K562 (cell line): ENCODE results near the gene SLC35E3. TPM values are rescaled to one million over a fixed set of nuclear protein-coding genes. Genes with fewer than 3 reads are reported as not detected.

Experiments used
- ATAC-seq: fragments of 200-7000 bp; cut with Tn5 transposase; 3 replicates; pipeline ENCODE4 v1.9.1; 2020; ENCODE audit warnings: moderate library complexity
- BruUV-seq: library from RNA; stranded (reverse); fragments of 400-500 nt; replicated peaks from 2 replicates; lab custom pipeline; 2021; lab: Mats Ljungman, UMichigan
- CTCF ChIA-PET: fragments of 300-600 bp; formaldehyde crosslinking; extraction: SDS; loops from one replicate; lab custom pipeline; 2021; ENCODE audit warnings: low intra/inter-chr PET ratio; lab: Yijun Ruan, JAX
- POLR2A ChIA-PET: fragments of 300-600, 350-650 bp; sonication (Branson Sonifier 250); formaldehyde crosslinking; extraction: SDS; loops from one replicate; lab custom pipeline; 2021; ENCODE audit warnings: antibody characterized with exemption, inconsistent platforms; lab: Yijun Ruan, JAX
- DNase-seq, 4 experiments: peaks; one replicate each; pipeline versions ENCODE4 v3.0.0 to v3.0.0-alpha.2; 2011 to 2018; ENCODE audit warnings: low spot score in 3 of 4, mixed read lengths in 3 of 4; ENCODE audit errors: extremely low read depth in 1 of 4
- FAIRE-seq: peaks from 2 replicates; lab custom pipeline; 2011; peaks lifted over from hg19 to GRCh38; lab: Jason Lieb, UNC
- H2AFZ ChIP-seq: 2 replicates; pipeline ENCODE4 v1.6.0; 2011; ENCODE audit warnings: low read depth, low read length, control low read depth, inconsistent platforms
- H3K27ac ChIP-seq: fragments of 200-600 bp; 3 replicates; pipeline ENCODE4 v1.8.0; 2011; ENCODE audit warnings: low read depth, mild to moderate bottlenecking, control low read depth, inconsistent platforms, low read length, moderate library complexity, mixed read lengths; ENCODE audit errors: extremely low read depth
- H3K27me3 ChIP-seq, 2 experiments: fragments of 300-600 bp in 1 of 2; 2 replicates in 1 of 2; 3 replicates in 1 of 2; pipeline versions ENCODE4 v1.6.0 to v1.8.0; 2011; ENCODE audit warnings: inconsistent platforms in 2 of 2, low read length in 2 of 2, mild to moderate bottlenecking in 1 of 2, mixed read lengths in 1 of 2, moderate library complexity in 1 of 2; ENCODE audit not compliant: control insufficient read depth in 2 of 2, insufficient read depth in 2 of 2
- H3K36me3 ChIP-seq: fragments of 300-600 bp; 3 replicates; pipeline ENCODE4 v1.8.0; 2011; ENCODE audit warnings: mild to moderate bottlenecking, low read length, inconsistent platforms; ENCODE audit not compliant: control insufficient read depth, insufficient read depth
- H3K4me1 ChIP-seq, 2 experiments: fragments of 200-600 bp in 1 of 2; replicated peaks in 1 of 2; 2 replicates in 1 of 2; 3 replicates in 1 of 2; pipeline versions ENCODE4 v1.5.1 to v1.8.0; 2011; ENCODE audit warnings: inconsistent platforms in 2 of 2, low read length in 2 of 2, mild to moderate bottlenecking in 1 of 2, mixed read lengths in 1 of 2, moderate library complexity in 1 of 2; ENCODE audit not compliant: control insufficient read depth in 2 of 2, insufficient read depth in 2 of 2
- H3K4me2 ChIP-seq: 2 replicates; pipeline ENCODE4 v1.6.1; 2011; ENCODE audit warnings: low read length, control low read depth, inconsistent platforms, mixed read lengths; ENCODE audit not compliant: insufficient read depth
- H3K4me3 ChIP-seq: fragments of 200-600 bp; sonication (generic), shearing (Covaris generic); 2 replicates; pipeline ENCODE4 v1.5.1; 2016; ENCODE audit warnings: control low read depth, inconsistent platforms
- H3K79me2 ChIP-seq: fragments of 200-600 bp; 3 replicates; pipeline ENCODE4 v1.8.0; 2011; ENCODE audit warnings: low read length, inconsistent platforms; ENCODE audit not compliant: control insufficient read depth, insufficient read depth
- H3K9ac ChIP-seq, 2 experiments: 2 replicates each; pipeline versions ENCODE4 v1.6.0 to v1.6.1; 2011; ENCODE audit warnings: low read depth in 2 of 2, low read length in 2 of 2, control low read depth in 1 of 2, inconsistent platforms in 1 of 2, mild to moderate bottlenecking in 1 of 2, mixed read lengths in 1 of 2; ENCODE audit not compliant: insufficient read depth in 1 of 2
- H3K9me1 ChIP-seq: one replicate; pipeline ENCODE4 v1.6.0; 2011; ENCODE audit warnings: inconsistent platforms, mild to moderate bottlenecking, low read length, moderate library complexity; ENCODE audit not compliant: control insufficient read depth, insufficient read depth
- H3K9me3 ChIP-seq: replicated peaks from 2 replicates; pipeline ENCODE4 v1.5.1; 2011; ENCODE audit warnings: low read depth, low read length, inconsistent platforms; ENCODE audit not compliant: control insufficient read depth, insufficient read depth
- H4K20me1 ChIP-seq: replicated peaks from 2 replicates; pipeline ENCODE4 v1.6.1; 2011; ENCODE audit warnings: low read length, inconsistent platforms, mixed read lengths; ENCODE audit not compliant: control insufficient read depth, insufficient read depth
- ARID2 ChIP-seq: fragments of 450-650 bp; IDR thresholded peaks from 2 replicates; pipeline ENCODE4 v1.6.1; 2017; ENCODE audit warnings: antibody characterized with exemption, mild to moderate bottlenecking
- C11orf30 ChIP-seq: fragments of 450-650 bp; IDR thresholded peaks from 2 replicates; pipeline ENCODE4 v1.6.1; 2016; ENCODE audit warnings: low read depth, mild to moderate bottlenecking
- DACH1 ChIP-seq: fragments of 450-650 bp; IDR thresholded peaks from 2 replicates; pipeline ENCODE4 v1.6.1; 2018; ENCODE audit not compliant: partially characterized antibody
- GTF2E2 ChIP-seq: fragments of 200-800 bp; sonication (Bioruptor generic); IDR thresholded peaks from 2 replicates; pipeline ENCODE4 v1.6.1; 2016; ENCODE audit warnings: missing genetic modification characterization, missing compliant biosample characterization
- HDAC2 ChIP-seq: fragments of 450-650 bp; IDR thresholded peaks from 2 replicates; pipeline ENCODE4 v1.6.1; 2016; ENCODE audit warnings: mild to moderate bottlenecking
- HNRNPH1 ChIP-seq: fragments of 200-400 bp; formaldehyde crosslinking; optimal IDR thresholded peaks from 2 replicates; pipeline ENCODE3; 2017; ENCODE audit warnings: low read depth, mild to moderate bottlenecking, low read length, moderate library complexity
- MAFF ChIP-seq: IDR thresholded peaks from 2 replicates; pipeline ENCODE4 v1.6.1; 2012; ENCODE audit warnings: low read length, improper control_type of control experiment
- MAFG ChIP-seq: fragments of 450-650 bp; conservative IDR thresholded peaks from 2 replicates; pipeline ENCODE4 v1.6.1; 2016; ENCODE audit warnings: missing genetic modification characterization, missing compliant biosample characterization
- MAFK ChIP-seq: IDR thresholded peaks from 2 replicates; pipeline ENCODE4 v1.6.1; 2011; ENCODE audit warnings: low read length, improper control_type of control experiment
- NELFE ChIP-seq: IDR thresholded peaks from 2 replicates; pipeline ENCODE4 v1.6.1; 2011; ENCODE audit warnings: mild to moderate bottlenecking; ENCODE audit not compliant: insufficient read depth, insufficient read length
- OTX1 ChIP-seq: fragments of 450-650 bp; formaldehyde crosslinking; IDR thresholded peaks from 2 replicates; pipeline ENCODE4 v1.4.0; 2022; ENCODE audit warnings: mild to moderate bottlenecking
- PCBP1 ChIP-seq: fragments of 200-400 bp; formaldehyde crosslinking; IDR thresholded peaks from 2 replicates; pipeline ENCODE4 v1.6.1; 2018; ENCODE audit warnings: mild to moderate bottlenecking, low read depth, low read length; ENCODE audit not compliant: poor library complexity, severe bottlenecking
- PHF21A ChIP-seq: fragments of 450-650 bp; IDR thresholded peaks from 2 replicates; pipeline ENCODE4 v1.6.1; 2017; ENCODE audit warnings: low read depth, borderline replicate concordance
- POLR2AphosphoS2 ChIP-seq: IDR thresholded peaks from 2 replicates; pipeline ENCODE4 v1.6.1; 2012; ENCODE audit warnings: low read length, improper control_type of control experiment
- RFX5 ChIP-seq: IDR thresholded peaks from 2 replicates; pipeline ENCODE4 v1.6.1; 2011; ENCODE audit warnings: low read depth, mild to moderate bottlenecking, improper control_type of control experiment, low read length
- SNIP1 ChIP-seq: fragments of 450-650 bp; IDR thresholded peaks from 2 replicates; pipeline ENCODE4 v1.7.1; 2017; ENCODE audit warnings: low read depth, mild to moderate bottlenecking
- SRSF3 ChIP-seq: fragments of 200-400 bp; formaldehyde crosslinking; IDR thresholded peaks from 2 replicates; pipeline ENCODE4 v1.6.1; 2016; ENCODE audit warnings: mild to moderate bottlenecking, low read length, moderate library complexity; ENCODE audit not compliant: insufficient read depth
- SUPT5H ChIP-seq: fragments of 450-650 bp; IDR thresholded peaks from 2 replicates; pipeline ENCODE4 v1.6.1; 2016
- TEAD1 ChIP-seq, 2 experiments: fragments of 450-650 bp in 1 of 2; sonication (generic) in 1 of 2; formaldehyde crosslinking; IDR thresholded peaks; 2 replicates each; pipeline versions ENCODE4 v1.4.0 to v1.8.0; 2020 to 2022; ENCODE audit warnings: mild to moderate bottlenecking in 2 of 2, missing genetic modification reagents in 1 of 2
- ZNF263 ChIP-seq: sonication (generic); formaldehyde crosslinking; IDR thresholded peaks from 2 replicates; pipeline ENCODE4 v1.8.0; 2022; ENCODE audit warnings: mild to moderate bottlenecking, missing genetic modification reagents, borderline replicate concordance
- ZNF316 ChIP-seq: fragments of 450-650 bp; IDR thresholded peaks from 2 replicates; pipeline ENCODE4 v1.6.1; 2016
- ZNF695 ChIP-seq: fragments of 450-650 bp; formaldehyde crosslinking; IDR thresholded peaks from 2 replicates; pipeline ENCODE4 v1.4.0; 2020; ENCODE audit warnings: mild to moderate bottlenecking, moderate library complexity
- WGBS: fragments of 100-300 bp; shearing (Covaris generic); methylation state at CpG from one replicate; pipeline ENCODE4 v1.1.6; 2016; ENCODE audit warnings: low coverage, mixed read lengths; ENCODE audit not compliant: insufficient coverage; ENCODE audit errors: missing lambda C conversion rate; 5-methylcytosine and 5-hydroxymethylcytosine counted together
- in situ Hi-C: fragments of 300-500 bp; cut with MboI; formaldehyde crosslinking; loops from 4 replicates; pipeline ENCODE4 v1.15.0; 2018; ENCODE audit warnings: inconsistent platforms, mixed read lengths
- intact Hi-C: fragments of 100-400 bp; cut with micrococcal nuclease; formaldehyde crosslinking; loops from 2 replicates; pipeline ENCODE4 v1.14.2; 2022
- polyA plus RNA-seq, 8 experiments: library from polyadenylated mRNA; depleted of rRNA in 4 of 8; stranded (reverse) in 5 of 8; unstranded in 3 of 8; fragments of >200 nt; fragmentation: Nextera tagmentation in 2 of 8; fragmentation: Illumina TruSeq in 1 of 8; extraction: Ambion mirVana in 2 of 8; extraction: Trizol in 1 of 8; gene quantifications; 2 replicates each; pipeline versions ENCODE4 v1.2.1 to v1.2.3, GENCODE V29; 2011 to 2014; ENCODE audit warnings: inconsistent platforms in 1 of 8, missing spikeins in 1 of 8
- total RNA-seq, 7 experiments: library from RNA; depleted of rRNA in 6 of 7; stranded (reverse); fragments of >200 nt in 6 of 7; fragmentation: Illumina TruSeq in 2 of 7; extraction: Trizol in 2 of 7; gene quantifications; 2 replicates each; pipeline versions ENCODE4 v1.2.1 to v1.2.3, GENCODE V29; 2011 to 2021; ENCODE audit warnings: low replicate concordance in 1 of 7
- TF ChIP-seq, protein P1 (sequence below): fragments of 250-450 bp; sonication (Bioruptor Pico); IDR thresholded peaks from 2 replicates; pipeline ENCODE4 v1.8.0; 2022; ENCODE audit warnings: moderate library complexity, mild to moderate bottlenecking, inconsistent platforms

SLC35E3 gene
- total and polyA plus RNA-seq, 9 of the 15 experiments (the other 6 are each of a cell fraction or from before 2014, with no cell fraction given) = 1.2 to 5.9 (median 3.8) TPM

- H3K4me3 ChIP-seq = no peak overlapping the region
- DNase-seq = no peak
- FAIRE-seq = no peak
- in situ Hi-C loops = no loop called here
- ATAC-seq = no peak
- no TSS peak for BruUV-seq
- no peak overlapping the region for H3K9ac ChIP-seq
- no peak overlapping the region for H2AFZ ChIP-seq
- no peaks in the 10 kb centered on the region for H3K9me1 ChIP-seq
- no peaks in the 10 kb centered on the region for H3K27me3 ChIP-seq
- ChIA-PET CTCF (no interaction called here), POLR2A (interaction anchor here (0.8 kb wide), 1 partner anchor 332 kb away, joined by 3 read pairs; no protein-coding TSS in a partner anchor)
- peaks cover 20% of the 10 kb centered on the region; the same call in 2 of the 3 replicates for H3K79me2 ChIP-seq
- H3K27ac ChIP-seq = no peak overlapping the region
- H4K20me1 ChIP-seq = no peaks in the 10 kb centered on the region
- no peak overlapping the region for H3K4me2 ChIP-seq
- peaks cover 91% of the 10 kb centered on the region for H3K36me3 ChIP-seq
- H3K9me3 ChIP-seq = no peaks in the 10 kb centered on the region
- WGBS = 94% methylated on average over 16 of the region's 16 CpGs
- no peaks in the 10 kb centered on the region for H3K4me1 ChIP-seq
- intact Hi-C loops = no loop called here
- TF ChIP-seq HDAC2 (no peak), TEAD1 (CRISPR knock-in tag; IDR thresholded peaks at IDR 0.05) (no peak), SNIP1 (no peak), SRSF3 (no peak), ARID2 (no peak), MAFK (peak; percentile 58; the same call in 1 of the 2 replicates), PHF21A (no peak), NELFE (no peak), C11orf30 (peak; percentile 72), SUPT5H (no peak), DACH1 (no peak), HNRNPH1 (no peak), MAFF (peak; percentile 76), PCBP1 (no peak), GTF2E2 (tag) (no peak), ZNF695 (CRISPR knock-in tag) (no peak), ZNF263 (CRISPR knock-in tag) (no peak), OTX1 (CRISPR knock-in tag) (no peak), ZNF316 (peak; percentile 88), POLR2AphosphoS2 (no peak), RFX5 (no peak), MAFG (tag) (peak; percentile 69)
- TF ChIP-seq, protein P1, sequence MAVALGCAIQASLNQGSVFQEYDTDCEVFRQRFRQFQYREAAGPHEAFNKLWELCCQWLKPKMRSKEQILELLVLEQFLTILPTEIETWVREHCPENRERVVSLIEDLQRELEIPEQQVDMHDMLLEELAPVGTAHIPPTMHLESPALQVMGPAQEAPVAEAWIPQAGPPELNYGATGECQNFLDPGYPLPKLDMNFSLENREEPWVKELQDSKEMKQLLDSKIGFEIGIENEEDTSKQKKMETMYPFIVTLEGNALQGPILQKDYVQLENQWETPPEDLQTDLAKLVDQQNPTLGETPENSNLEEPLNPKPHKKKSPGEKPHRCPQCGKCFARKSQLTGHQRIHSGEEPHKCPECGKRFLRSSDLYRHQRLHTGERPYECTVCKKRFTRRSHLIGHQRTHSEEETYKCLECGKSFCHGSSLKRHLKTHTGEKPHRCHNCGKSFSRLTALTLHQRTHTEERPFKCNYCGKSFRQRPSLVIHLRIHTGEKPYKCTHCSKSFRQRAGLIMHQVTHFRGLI = no peak
Measured at GRCh38 chr12:68824597-68825250, 78.7 kb downstream of the SLC35E3 start.
